ENCODE measurements around the gene EXOC3L2. TPM values are rescaled to one million over a fixed set of nuclear protein-coding genes. Genes with fewer than 3 reads are reported as not detected.

EXOC3L2 gene
- total RNA-seq, 1 experiment from 2014 or later = not detected

- DNase-seq (no peak), ATAC-seq (no peak)
- no peaks in the 10 kb centered on the region for H3F3A ChIP-seq (ENCODE audit: low read length, unreplicated experiment)
- H4K20me1 ChIP-seq (ENCODE audit: low read length) = no peaks in the 10 kb centered on the region
- H3K36me3 ChIP-seq (ENCODE audit: low read depth, low read length) = no peaks in the 10 kb centered on the region
- H3K27me3 ChIP-seq (ENCODE audit: low read length) = no peaks in the 10 kb centered on the region
- H3K4me2 ChIP-seq (ENCODE audit: low read length) = no peak overlapping the region
- no peaks in the 10 kb centered on the region for H3K4me1 ChIP-seq (ENCODE audit: insufficient read depth, low read length)
- H3K9me3 ChIP-seq (ENCODE audit: low read length) = no peaks in the 10 kb centered on the region
- H3K79me2 ChIP-seq (ENCODE audit: low read length) = no peaks in the 10 kb centered on the region
- intact Hi-C loops (cut with micrococcal nuclease) = no loop called here
- BruUV-seq (replicated peaks) = no TSS peak
- POLR2A ChIA-PET (ENCODE audit: unreplicated experiment) = no interaction called here
- no peak for TF ChIP-seq CTCF (conservative IDR thresholded peaks at IDR 0.05; ENCODE audit: low read depth, low read length)
- TF ChIP-seq EZH2 (IDR thresholded peaks at IDR 0.05; ENCODE audit: low read length, unreplicated experiment) = no peak
- no peak for TF ChIP-seq EZH2phosphoT487 (IDR thresholded peaks at IDR 0.05; ENCODE audit: borderline replicate concordance, low read length)
- no peak overlapping the region for H2AFZ ChIP-seq (ENCODE audit: low read length)
- H3K4me3 ChIP-seq (ENCODE audit: low read length) = no peak overlapping the region
- CTCF ChIA-PET = no interaction called here
- H3K9ac ChIP-seq (ENCODE audit: low read length) = no peak overlapping the region
- H3K9me2 ChIP-seq (replicated peaks; ENCODE audit: low read length) = no peaks in the 10 kb centered on the region
- H3K27ac ChIP-seq (ENCODE audit: low read length) = no peak overlapping the region
Observed at GRCh38 chr19:45224645-45225044, 20.6 kb downstream of the EXOC3L2 start.

GRCh38 chr19:45223879-45224278, 21.3 kb downstream of the EXOC3L2 start:
- H2AFZ ChIP-seq (ENCODE audit: low read length) = no peak overlapping the region
- no peaks in the 10 kb centered on the region for H3K79me2 ChIP-seq (ENCODE audit: low read length)
- POLR2A ChIA-PET (ENCODE audit: unreplicated experiment) = interaction anchor here (0.6 kb wide), 1 partner anchor 102 kb away, joined by 3 read pairs; no protein-coding TSS in a partner anchor
- H3K27me3 ChIP-seq (ENCODE audit: low read length) = no peaks in the 10 kb centered on the region
- H3K9me3 ChIP-seq (ENCODE audit: low read length) = no peaks in the 10 kb centered on the region
- no peaks in the 10 kb centered on the region for H4K20me1 ChIP-seq (ENCODE audit: low read length)
- H3K9ac ChIP-seq (ENCODE audit: low read length) = no peak overlapping the region
- TF ChIP-seq EZH2 (IDR thresholded peaks at IDR 0.05; ENCODE audit: low read length, unreplicated experiment) (no peak), EZH2phosphoT487 (IDR thresholded peaks at IDR 0.05; ENCODE audit: borderline replicate concordance, low read length) (no peak), CTCF (conservative IDR thresholded peaks at IDR 0.05; ENCODE audit: low read depth, low read length) (no peak)
- intact Hi-C loops (cut with micrococcal nuclease) = no loop called here
- CTCF ChIA-PET = no interaction called here
- no peaks in the 10 kb centered on the region for H3F3A ChIP-seq (ENCODE audit: low read length, unreplicated experiment)
- H3K4me1 ChIP-seq (ENCODE audit: insufficient read depth, low read length) = no peaks in the 10 kb centered on the region
- ATAC-seq = no peak
- H3K4me3 ChIP-seq (ENCODE audit: low read length) = no peak overlapping the region
- no peak overlapping the region for H3K27ac ChIP-seq (ENCODE audit: low read length)
- no TSS peak for BruUV-seq (replicated peaks)
- H3K4me2 ChIP-seq (ENCODE audit: low read length) = no peak overlapping the region
- no peaks in the 10 kb centered on the region for H3K36me3 ChIP-seq (ENCODE audit: low read depth, low read length)
- no peak for DNase-seq
- H3K9me2 ChIP-seq (replicated peaks; ENCODE audit: low read length) = no peaks in the 10 kb centered on the region

GRCh38 chr19:45222724-45223123, 22.5 kb downstream of the EXOC3L2 start:
- H3F3A ChIP-seq (ENCODE audit: low read length, unreplicated experiment) = no peaks in the 10 kb centered on the region
- H3K9me3 ChIP-seq (ENCODE audit: low read length) = no peaks in the 10 kb centered on the region
- H2AFZ ChIP-seq (ENCODE audit: low read length) = no peak overlapping the region
- DNase-seq (no peak), ATAC-seq (no peak)
- POLR2A ChIA-PET (ENCODE audit: unreplicated experiment) = no interaction called here
- H3K79me2 ChIP-seq (ENCODE audit: low read length) = no peaks in the 10 kb centered on the region
- no peaks in the 10 kb centered on the region for H3K9me2 ChIP-seq (replicated peaks; ENCODE audit: low read length)
- H3K36me3 ChIP-seq (ENCODE audit: low read depth, low read length) = no peaks in the 10 kb centered on the region
- no peak overlapping the region for H3K9ac ChIP-seq (ENCODE audit: low read length)
- H3K4me3 ChIP-seq (ENCODE audit: low read length) = no peak overlapping the region
- intact Hi-C loops (cut with micrococcal nuclease) = no loop called here
- H3K27me3 ChIP-seq (ENCODE audit: low read length) = 0 out of 2 replicates have a peak, but pooled peaks cover under 1% of the 10 kb centered on the region
- no peak overlapping the region for H3K27ac ChIP-seq (ENCODE audit: low read length)
- TF ChIP-seq EZH2 (IDR thresholded peaks at IDR 0.05; ENCODE audit: low read length, unreplicated experiment) = no peak
- no peak for TF ChIP-seq EZH2phosphoT487 (IDR thresholded peaks at IDR 0.05; ENCODE audit: borderline replicate concordance, low read length)
- TF ChIP-seq CTCF (conservative IDR thresholded peaks at IDR 0.05; ENCODE audit: low read depth, low read length) = no peak
- CTCF ChIA-PET = no interaction called here
- no peak overlapping the region for H3K4me2 ChIP-seq (ENCODE audit: low read length)
- no peaks in the 10 kb centered on the region for H3K4me1 ChIP-seq (ENCODE audit: insufficient read depth, low read length)
- no TSS peak for BruUV-seq (replicated peaks)
- no peaks in the 10 kb centered on the region for H4K20me1 ChIP-seq (ENCODE audit: low read length)
